ENCODE data around the gene RUNX2. TPM values are rescaled to one million over a fixed set of nuclear protein-coding genes. Genes with fewer than 3 reads are reported as not detected.
A peak's percentile ranks its signal among the peaks of the same experiment; 100 is the strongest.

The RUNX2 gene
- total RNA-seq, 4 donors from 2014 or later = 0.78 to 2.0 (median 0.94) TPM

DNA sequence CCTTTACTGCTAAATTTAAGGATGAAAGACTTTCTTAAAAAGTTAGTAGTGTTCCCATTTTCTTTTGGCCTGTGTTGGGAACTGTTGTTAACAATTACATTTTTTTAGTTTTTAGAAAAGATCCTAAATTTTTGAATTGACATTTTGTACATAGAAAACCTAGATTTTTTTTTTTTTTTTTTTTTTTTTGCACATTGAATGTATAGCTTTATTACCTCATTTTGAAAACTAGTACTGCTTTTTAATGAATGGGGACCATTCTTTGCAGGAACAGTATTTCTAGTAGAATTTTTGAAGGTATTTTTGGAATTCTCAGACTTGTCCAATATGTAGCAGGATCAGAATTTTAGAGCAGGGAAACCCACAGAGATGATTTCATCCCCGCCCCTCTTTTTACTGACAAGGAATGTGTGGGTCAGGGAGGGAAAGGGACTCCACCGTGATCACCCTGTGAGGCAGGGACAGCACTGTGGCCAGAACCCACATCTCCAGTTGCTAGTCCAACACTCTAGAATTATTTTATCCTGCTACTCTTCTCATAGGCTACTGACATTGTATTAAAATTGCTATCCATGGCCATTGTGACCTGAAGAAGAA lies 204.0 kb downstream of the RUNX2 start:
- intact Hi-C loops (cut with DNase I; ENCODE audit: low total_unique reads) = no loop called here
- peaks cover 3 to 11% of the 10 kb centered on the region in 2 donors for H3K4me1 ChIP-seq
- no peak for ATAC-seq
- H3K4me3 ChIP-seq = no peak overlapping the region
- peak overlapping the region in 2 of 4 donors; percentile 14 to 49 for H3K27ac ChIP-seq
- H3K9me3 ChIP-seq = no peaks in the 10 kb centered on the region
- DNase-seq = no peak
- no peaks in the 10 kb centered on the region for H3K27me3 ChIP-seq
- H3K36me3 ChIP-seq = no peaks in the 10 kb centered on the region
- TF ChIP-seq, protein P1, sequence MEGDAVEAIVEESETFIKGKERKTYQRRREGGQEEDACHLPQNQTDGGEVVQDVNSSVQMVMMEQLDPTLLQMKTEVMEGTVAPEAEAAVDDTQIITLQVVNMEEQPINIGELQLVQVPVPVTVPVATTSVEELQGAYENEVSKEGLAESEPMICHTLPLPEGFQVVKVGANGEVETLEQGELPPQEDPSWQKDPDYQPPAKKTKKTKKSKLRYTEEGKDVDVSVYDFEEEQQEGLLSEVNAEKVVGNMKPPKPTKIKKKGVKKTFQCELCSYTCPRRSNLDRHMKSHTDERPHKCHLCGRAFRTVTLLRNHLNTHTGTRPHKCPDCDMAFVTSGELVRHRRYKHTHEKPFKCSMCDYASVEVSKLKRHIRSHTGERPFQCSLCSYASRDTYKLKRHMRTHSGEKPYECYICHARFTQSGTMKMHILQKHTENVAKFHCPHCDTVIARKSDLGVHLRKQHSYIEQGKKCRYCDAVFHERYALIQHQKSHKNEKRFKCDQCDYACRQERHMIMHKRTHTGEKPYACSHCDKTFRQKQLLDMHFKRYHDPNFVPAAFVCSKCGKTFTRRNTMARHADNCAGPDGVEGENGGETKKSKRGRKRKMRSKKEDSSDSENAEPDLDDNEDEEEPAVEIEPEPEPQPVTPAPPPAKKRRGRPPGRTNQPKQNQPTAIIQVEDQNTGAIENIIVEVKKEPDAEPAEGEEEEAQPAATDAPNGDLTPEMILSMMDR (IDR thresholded peaks at IDR 0.05 in 4 of 5, conservative IDR thresholded peaks at IDR 0.05 in 1 of 5) = no peak
- TF ChIP-seq POLR2A (IDR thresholded peaks at IDR 0.05) = no peak
- in situ Hi-C loops (cut with MboI; ENCODE audit: low sequenced_read_pairs in 4 of 4) = no loop called here

DNA sequence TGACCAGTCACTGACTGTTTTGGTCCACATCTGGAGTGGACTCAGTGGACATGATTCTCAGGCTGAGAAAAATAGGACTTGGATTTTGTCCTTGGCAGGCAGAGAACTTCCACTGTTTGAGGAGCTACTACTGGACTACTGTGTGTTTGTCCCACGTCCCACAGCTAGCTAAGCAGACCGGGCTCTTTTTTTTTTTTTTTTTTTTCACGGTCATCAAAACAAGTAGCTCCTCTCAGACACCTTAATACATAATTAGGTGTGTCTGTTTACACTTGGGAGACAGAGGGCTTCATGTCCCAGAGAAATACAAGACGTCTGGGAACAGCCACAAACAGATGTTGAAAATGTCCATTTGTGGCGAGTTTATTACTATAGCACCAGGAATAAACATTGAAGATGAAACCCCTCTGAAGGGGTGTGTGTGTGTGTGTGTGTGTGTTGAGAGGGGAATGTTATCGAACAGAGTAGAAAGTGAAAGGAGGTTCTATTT lies 204.6 kb downstream of the RUNX2 start:
- peak overlapping the region in 3 of 4 donors; percentile 14 to 49 (median 20) for H3K27ac ChIP-seq
- no peak for DNase-seq
- H3K27me3 ChIP-seq = no peaks in the 10 kb centered on the region
- peak in 1 of 2 donors; percentile 71 for ATAC-seq
- no peaks in the 10 kb centered on the region for H3K36me3 ChIP-seq
- intact Hi-C loops (cut with DNase I; ENCODE audit: low total_unique reads) (no loop called here), in situ Hi-C loops (cut with MboI; ENCODE audit: low sequenced_read_pairs in 4 of 4) (no loop called here)
- H3K4me3 ChIP-seq = peak overlapping the region; percentile 36 to 48 (median 40)
- TF ChIP-seq, protein P1 (IDR thresholded peaks at IDR 0.05 in 4 of 5, conservative IDR thresholded peaks at IDR 0.05 in 1 of 5) = no peak
- H3K9me3 ChIP-seq = no peaks in the 10 kb centered on the region
- peaks cover 3 to 11% of the 10 kb centered on the region in 2 donors for H3K4me1 ChIP-seq

DNA sequence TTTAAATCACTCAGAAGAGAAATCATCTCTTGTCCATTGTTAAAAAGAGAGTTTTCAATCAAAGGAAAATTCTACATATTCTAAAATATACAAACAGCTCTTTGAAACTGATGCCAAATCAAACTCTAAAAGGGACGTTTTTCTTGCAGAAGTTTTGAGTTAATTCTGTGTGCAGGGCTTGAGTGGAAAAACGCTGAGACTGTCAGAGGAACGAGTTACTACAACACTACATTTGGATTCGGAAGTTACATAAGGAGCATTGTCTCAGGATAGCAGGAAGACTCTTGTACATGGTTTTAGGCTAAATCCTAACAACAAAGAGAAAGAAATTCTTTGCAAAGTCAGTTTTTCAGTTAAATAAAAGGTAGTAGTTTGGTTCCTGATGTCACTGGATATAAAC lies 205.3 kb downstream of the RUNX2 start:
- DNase-seq = no peak
- Histone ChIP-seq H3K9me3 (no peaks in the 10 kb centered on the region), H3K4me1 (peaks cover 3 to 14% of the 10 kb centered on the region in 2 donors), H3K4me3 (peak overlapping the region; percentile 36 to 48 (median 40)), H3K36me3 (no peaks in the 10 kb centered on the region), H3K27ac (peak overlapping the region in 2 of 4 donors; percentile 14 to 49), H3K27me3 (no peaks in the 10 kb centered on the region)
- in situ Hi-C loops (cut with MboI; ENCODE audit: low sequenced_read_pairs in 4 of 4) (no loop called here), intact Hi-C loops (cut with DNase I; ENCODE audit: low total_unique reads) (no loop called here)
- ATAC-seq = peak; percentile 27 to 64
- TF ChIP-seq, protein P1 (IDR thresholded peaks at IDR 0.05 in 4 of 5, conservative IDR thresholded peaks at IDR 0.05 in 1 of 5) = no peak
- no peak for TF ChIP-seq POLR2A (IDR thresholded peaks at IDR 0.05)

DNA sequence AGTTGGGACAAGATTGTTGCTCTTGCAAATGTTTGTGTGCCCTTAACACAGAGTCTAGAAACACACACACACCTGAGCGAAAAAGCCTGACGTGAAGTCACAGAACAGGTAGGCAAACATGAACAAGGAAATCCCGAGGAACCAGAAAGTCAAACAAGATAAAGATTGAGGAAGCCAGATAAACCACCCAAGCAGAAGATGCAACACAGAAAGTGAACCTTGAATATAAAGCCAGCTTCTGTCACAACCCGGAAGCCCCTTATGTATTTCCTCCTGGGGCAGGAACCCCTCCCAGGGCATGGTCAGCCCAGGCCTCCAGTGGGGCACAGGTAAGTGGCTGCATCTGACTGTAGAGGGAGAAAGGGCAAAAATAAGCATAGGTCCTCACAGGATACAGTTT lies 207.8 kb downstream of the RUNX2 start:
- TF ChIP-seq POLR2A (IDR thresholded peaks at IDR 0.05) = no peak
- TF ChIP-seq, protein P1 (IDR thresholded peaks at IDR 0.05 in 4 of 5, conservative IDR thresholded peaks at IDR 0.05 in 1 of 5) = no peak
- in situ Hi-C loops (cut with MboI; ENCODE audit: low sequenced_read_pairs in 4 of 4) = no loop called here
- intact Hi-C loops (cut with DNase I; ENCODE audit: low total_unique reads) = no loop called here
- H3K36me3 ChIP-seq = no peaks in the 10 kb centered on the region
- no peak overlapping the region for H3K4me3 ChIP-seq
- H3K4me1 ChIP-seq = peaks cover 8 to 22% of the 10 kb centered on the region in 2 donors
- H3K9me3 ChIP-seq = no peaks in the 10 kb centered on the region
- H3K27me3 ChIP-seq = no peaks in the 10 kb centered on the region
- DNase-seq (no peak), ATAC-seq (no peak)
- no peak overlapping the region for H3K27ac ChIP-seq

Data from gastrocnemius medialis (tissue), 4 donors.